Smooth muscle cell (in vitro differentiated cells): Measurements from ENCODE around the gene CLPSL2. TPM values are rescaled to one million over a fixed set of nuclear protein-coding genes. Genes with fewer than 3 reads are reported as not detected.

ENCODE experiments used
- DNase-seq: peaks from one replicate; lab custom pipeline; 2025; ENCODE audit not compliant: unreplicated experiment; lab: John Stamatoyannopoulos, UW
- H2AFZ ChIP-seq: fragments of 200-600 bp; sonication (generic); 2 replicates; pipeline ENCODE4 v1.6.0; 2016; ENCODE audit warnings: antibody characterized with exemption, low read depth, mild to moderate bottlenecking
- H3F3A ChIP-seq: fragments of 200-600 bp; sonication (generic); 2 replicates; pipeline ENCODE4 v1.6.0; 2017; ENCODE audit warnings: antibody characterized with exemption, low read depth
- H3K27ac ChIP-seq: fragments of 200-600 bp; sonication (generic); 2 replicates; pipeline ENCODE4 v1.5.1; 2016; ENCODE audit warnings: low read depth, mild to moderate bottlenecking
- H3K27me3 ChIP-seq: fragments of 200-600 bp; sonication (generic); 2 replicates; pipeline ENCODE4 v1.6.1; 2016; ENCODE audit warnings: low read depth, mild to moderate bottlenecking
- H3K36me3 ChIP-seq: fragments of 200-600 bp; sonication (generic); 2 replicates; pipeline ENCODE4 v1.5.1; 2016; ENCODE audit warnings: low read depth
- H3K4me1 ChIP-seq: fragments of 200-600 bp; sonication (generic); 2 replicates; pipeline ENCODE4 v1.5.1; 2016; ENCODE audit warnings: low read depth
- H3K4me2 ChIP-seq: fragments of 200-600 bp; sonication (generic); 2 replicates; pipeline ENCODE4 v1.6.0; 2016; ENCODE audit warnings: mild to moderate bottlenecking
- H3K4me3 ChIP-seq: fragments of 200-600 bp; sonication (generic); 2 replicates; pipeline ENCODE4 v1.5.1; 2016; ENCODE audit warnings: mild to moderate bottlenecking
- H3K79me2 ChIP-seq: fragments of 200-600 bp; sonication (generic); 2 replicates; pipeline ENCODE4 v1.6.0; 2016; ENCODE audit warnings: low read depth, mild to moderate bottlenecking
- H3K9ac ChIP-seq: fragments of 200-600 bp; sonication (generic); 2 replicates; pipeline ENCODE4 v1.6.0; 2016; ENCODE audit warnings: low read depth
- H3K9me3 ChIP-seq: fragments of 200-600 bp; sonication (generic); replicated peaks from 2 replicates; pipeline ENCODE4 v1.5.1; 2016; ENCODE audit warnings: low read depth
- H4K20me1 ChIP-seq: fragments of 200-600 bp; sonication (generic); 2 replicates; pipeline ENCODE4 v1.6.0; 2016; ENCODE audit warnings: low read depth
- WGBS: methylation state at CpG from one replicate; pipeline ENCODE4 v1.1.7; 2016; ENCODE audit warnings: low lambda C conversion rate; 5-methylcytosine and 5-hydroxymethylcytosine counted together
- polyA plus RNA-seq: library from polyadenylated mRNA; unstranded; fragments of >200 nt; fragmentation: Nextera tagmentation; extraction: Ambion mirVana; gene quantifications from 2 replicates; pipeline ENCODE4 v1.2.1, GENCODE V29; 2016
- total RNA-seq: library from RNA; depleted of rRNA; stranded (reverse); fragments of >200 nt; gene quantifications from 2 replicates; pipeline ENCODE4 v1.2.3, GENCODE V29; 2014
- TF ChIP-seq, protein P1 (sequence below): fragments of 200-600 bp; sonication (generic); IDR thresholded peaks from 2 replicates; pipeline ENCODE4 v1.5.1; 2017; ENCODE audit warnings: borderline replicate concordance, mild to moderate bottlenecking, antibody characterized with exemption; ENCODE audit not compliant: insufficient read depth, poor library complexity, severe bottlenecking

The CLPSL2 gene
- total and polyA plus RNA-seq, 2 experiments from 2014 or later, result 2.0 TPM; not detected in 1

DNA sequence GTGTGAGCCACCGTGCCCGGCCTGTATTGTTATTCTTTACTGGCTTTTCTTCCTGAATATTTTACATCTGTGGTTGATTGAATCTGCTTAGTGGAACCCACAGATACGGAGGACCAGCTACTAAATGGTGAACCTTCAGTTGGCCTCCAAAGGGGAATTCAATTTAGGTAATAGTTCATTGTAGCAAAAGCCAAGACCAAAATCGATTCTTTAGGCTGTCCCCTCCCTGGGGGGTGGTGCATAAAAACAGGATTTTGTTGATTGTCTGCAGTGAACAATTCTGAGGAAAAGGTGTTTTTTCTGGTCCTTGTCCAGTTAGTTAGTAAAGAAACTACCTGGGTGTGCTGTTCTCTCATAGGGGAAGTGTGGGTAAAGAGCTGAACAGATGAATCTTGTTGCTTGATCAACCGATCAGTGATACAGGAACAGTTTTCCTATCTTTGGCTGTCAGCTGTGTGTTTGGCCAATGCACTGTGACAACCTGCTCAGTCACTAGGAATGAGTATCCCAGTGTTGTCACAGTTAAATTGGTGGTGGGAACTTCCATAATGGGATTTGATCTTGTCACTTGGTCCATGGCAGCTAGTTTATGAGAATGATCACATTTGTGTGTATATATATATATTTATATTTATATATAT is 48.3 kb downstream of the CLPSL2 start:
- no peaks in the 10 kb centered on the region for H3K36me3 ChIP-seq
- H4K20me1 ChIP-seq, result no peaks in the 10 kb centered on the region
- no peak overlapping the region for H3K4me2 ChIP-seq
- TF ChIP-seq, protein P1, sequence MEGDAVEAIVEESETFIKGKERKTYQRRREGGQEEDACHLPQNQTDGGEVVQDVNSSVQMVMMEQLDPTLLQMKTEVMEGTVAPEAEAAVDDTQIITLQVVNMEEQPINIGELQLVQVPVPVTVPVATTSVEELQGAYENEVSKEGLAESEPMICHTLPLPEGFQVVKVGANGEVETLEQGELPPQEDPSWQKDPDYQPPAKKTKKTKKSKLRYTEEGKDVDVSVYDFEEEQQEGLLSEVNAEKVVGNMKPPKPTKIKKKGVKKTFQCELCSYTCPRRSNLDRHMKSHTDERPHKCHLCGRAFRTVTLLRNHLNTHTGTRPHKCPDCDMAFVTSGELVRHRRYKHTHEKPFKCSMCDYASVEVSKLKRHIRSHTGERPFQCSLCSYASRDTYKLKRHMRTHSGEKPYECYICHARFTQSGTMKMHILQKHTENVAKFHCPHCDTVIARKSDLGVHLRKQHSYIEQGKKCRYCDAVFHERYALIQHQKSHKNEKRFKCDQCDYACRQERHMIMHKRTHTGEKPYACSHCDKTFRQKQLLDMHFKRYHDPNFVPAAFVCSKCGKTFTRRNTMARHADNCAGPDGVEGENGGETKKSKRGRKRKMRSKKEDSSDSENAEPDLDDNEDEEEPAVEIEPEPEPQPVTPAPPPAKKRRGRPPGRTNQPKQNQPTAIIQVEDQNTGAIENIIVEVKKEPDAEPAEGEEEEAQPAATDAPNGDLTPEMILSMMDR, result no peak
- DNase-seq, result no peak
- H2AFZ ChIP-seq, result no peak overlapping the region
- H3K4me1 ChIP-seq, result no peaks in the 10 kb centered on the region
- H3K79me2 ChIP-seq, result no peaks in the 10 kb centered on the region
- H3K9me3 ChIP-seq, result no peaks in the 10 kb centered on the region
- no peaks in the 10 kb centered on the region for H3K27me3 ChIP-seq
- 89% methylated on average over 5 of the region's 5 CpGs for WGBS
- H3K4me3 ChIP-seq, result no peak overlapping the region
- H3F3A ChIP-seq, result no peaks in the 10 kb centered on the region
- no peak overlapping the region for H3K9ac ChIP-seq
- H3K27ac ChIP-seq, result no peak overlapping the region

Other genes starting within 250 kb of the CLPSL2 start
- 0.85 TPM in 2 replicates for gene FKBP5, start 87.7 kb upstream of the CLPSL2 start, total RNA-seq
- gene FKBP5, start 87.7 kb upstream of the CLPSL2 start, polyA plus RNA-seq, result 1.6 and 3.8 TPM in 2 replicates
- 0.18 and 3.5 TPM in 2 replicates for gene ARMC12, start 39.6 kb upstream of the CLPSL2 start, total RNA-seq
- gene ARMC12, start 39.6 kb upstream of the CLPSL2 start, polyA plus RNA-seq, result not detected in 2 replicates
- gene CLPSL1, start 4.4 kb downstream of the CLPSL2 start, total RNA-seq, result not detected in 2 replicates
- gene CLPSL1, start 4.4 kb downstream of the CLPSL2 start, polyA plus RNA-seq, result not detected in 2 replicates
- gene CLPS, start 20.7 kb downstream of the CLPSL2 start, total RNA-seq, result not detected in 2 replicates
- not detected in 2 replicates for gene CLPS, start 20.7 kb downstream of the CLPSL2 start, polyA plus RNA-seq
- gene LHFPL5, start 28.8 kb downstream of the CLPSL2 start, total RNA-seq, result not detected in 2 replicates
- not detected in 2 replicates for gene LHFPL5, start 28.8 kb downstream of the CLPSL2 start, polyA plus RNA-seq
- 45.7 and 57.8 TPM in 2 replicates for gene SRPK1, start 144.5 kb downstream of the CLPSL2 start, total RNA-seq
- gene SRPK1, start 144.5 kb downstream of the CLPSL2 start, polyA plus RNA-seq, result 28.2 and 33.8 TPM in 2 replicates
- gene SLC26A8, start 248.0 kb downstream of the CLPSL2 start, total RNA-seq, result not detected in 2 replicates
- 0.09 TPM in 1 of 2 replicates, not detected in the other for gene SLC26A8, start 248.0 kb downstream of the CLPSL2 start, polyA plus RNA-seq